SH-SY5Y (cell line): ENCODE results near the gene PPDPF.

Experiments used
- GATA2 ChIP-seq: IDR thresholded peaks from 2 replicates; pipeline ENCODE4 v1.6.1; 2011; ENCODE audit warnings: mild to moderate bottlenecking, low read depth, low read length
- GATA3 ChIP-seq: IDR thresholded peaks from 2 replicates; pipeline ENCODE4 v1.6.1; 2011; ENCODE audit warnings: low read depth, mild to moderate bottlenecking, low read length, moderate library complexity

- TF ChIP-seq GATA2 (no peak), GATA3 (no peak)
Measured at GRCh38 chr20:63539441-63540370, 19.1 kb downstream of the PPDPF start.
